Astrocyte (in vitro differentiated cells and primary cell): ENCODE data around the gene RALGAPA1. TPM values are rescaled to one million over a fixed set of nuclear protein-coding genes. Genes with fewer than 3 reads are reported as not detected.

Source experiments
- DNase-seq: peaks from one replicate; pipeline ENCODE4 v3.0.0-alpha.2; 2010; ENCODE audit warnings: low read depth
- FAIRE-seq: peaks from 2 replicates; lab custom pipeline; 2011; peaks lifted over from hg19 to GRCh38; lab: Jason Lieb, UNC
- H2AFZ ChIP-seq: 2 replicates; pipeline ENCODE4 v1.6.0; 2012; ENCODE audit warnings: low read depth, low read length, inconsistent platforms
- H3K27ac ChIP-seq: 2 replicates; pipeline ENCODE4 v1.5.1; 2011; ENCODE audit warnings: low read depth, low read length, inconsistent platforms
- H3K27me3 ChIP-seq: 2 replicates; pipeline ENCODE4 v1.6.0; 2011; ENCODE audit warnings: low read length, inconsistent platforms; ENCODE audit not compliant: insufficient read depth
- H3K36me3 ChIP-seq: 2 replicates; pipeline ENCODE4 v1.5.1; 2011; ENCODE audit warnings: low read length, inconsistent platforms; ENCODE audit not compliant: insufficient read depth
- H3K4me1 ChIP-seq: 2 replicates; pipeline ENCODE4 v1.5.1; 2011; ENCODE audit warnings: low read length, inconsistent platforms; ENCODE audit not compliant: insufficient read depth
- H3K4me2 ChIP-seq: 2 replicates; pipeline ENCODE4 v1.6.0; 2012; ENCODE audit warnings: low read length, inconsistent platforms
- H3K4me3 ChIP-seq: 2 replicates; pipeline ENCODE4 v1.5.1; 2011; ENCODE audit warnings: low read depth, mild to moderate bottlenecking, low read length, inconsistent platforms; ENCODE audit not compliant: insufficient read depth
- H3K79me2 ChIP-seq: 2 replicates; pipeline ENCODE4 v1.6.0; 2012; ENCODE audit warnings: mild to moderate bottlenecking, low read length, inconsistent platforms; ENCODE audit not compliant: insufficient read depth
- H3K9ac ChIP-seq: 2 replicates; pipeline ENCODE4 v1.6.0; 2012; ENCODE audit warnings: mild to moderate bottlenecking, low read length, inconsistent platforms
- H3K9me3 ChIP-seq: 2 replicates; pipeline ENCODE4 v1.5.1; 2012; ENCODE audit warnings: low read depth, mild to moderate bottlenecking, low read length, inconsistent platforms; ENCODE audit not compliant: insufficient read depth
- H4K20me1 ChIP-seq: 2 replicates; pipeline ENCODE4 v1.6.0; 2012; ENCODE audit warnings: low read length, inconsistent platforms; ENCODE audit not compliant: insufficient read depth
- H3K27ac Mint-ChIP-seq: one replicate; pipeline ENCODE4 v1.8.0; 2021; ENCODE audit warnings: mild to moderate bottlenecking, mixed read lengths; ENCODE audit not compliant: unreplicated experiment
- H3K27me3 Mint-ChIP-seq: one replicate; pipeline ENCODE4 v1.8.0; 2021; ENCODE audit warnings: low read depth, mixed read lengths; ENCODE audit not compliant: unreplicated experiment
- H3K36me3 Mint-ChIP-seq: one replicate; pipeline ENCODE4 v1.8.0; 2021; ENCODE audit warnings: low read depth, mixed read lengths; ENCODE audit not compliant: unreplicated experiment
- H3K4me1 Mint-ChIP-seq: one replicate; pipeline ENCODE4 v1.8.0; 2021; ENCODE audit warnings: low read depth, mixed read lengths; ENCODE audit not compliant: unreplicated experiment
- H3K4me3 Mint-ChIP-seq: one replicate; pipeline ENCODE4 v1.8.0; 2021; ENCODE audit warnings: mild to moderate bottlenecking, moderate library complexity, mixed read lengths; ENCODE audit not compliant: unreplicated experiment
- H3K9me3 Mint-ChIP-seq: one replicate; pipeline ENCODE4 v1.8.0; 2021; ENCODE audit warnings: mild to moderate bottlenecking, mixed read lengths; ENCODE audit not compliant: unreplicated experiment
- EZH2 ChIP-seq: IDR thresholded peaks from 2 replicates; pipeline ENCODE4 v1.6.1; 2012; ENCODE audit warnings: mild to moderate bottlenecking, low read length, inconsistent platforms; ENCODE audit not compliant: insufficient read depth
- total RNA-seq: library from RNA; stranded (reverse); gene quantifications from 2 replicates; pipeline ENCODE4 v1.2.1, GENCODE V29; 2021
- TF ChIP-seq, protein P1 (sequence below): IDR thresholded peaks from 2 replicates; pipeline ENCODE4 v1.5.1; 2011; ENCODE audit warnings: low read depth, mild to moderate bottlenecking, inconsistent platforms, low read length, moderate library complexity; ENCODE audit not compliant: insufficient read depth

RALGAPA1 gene
- total RNA-seq, 1 donor from 2014 or later = 24.8 TPM

DNA sequence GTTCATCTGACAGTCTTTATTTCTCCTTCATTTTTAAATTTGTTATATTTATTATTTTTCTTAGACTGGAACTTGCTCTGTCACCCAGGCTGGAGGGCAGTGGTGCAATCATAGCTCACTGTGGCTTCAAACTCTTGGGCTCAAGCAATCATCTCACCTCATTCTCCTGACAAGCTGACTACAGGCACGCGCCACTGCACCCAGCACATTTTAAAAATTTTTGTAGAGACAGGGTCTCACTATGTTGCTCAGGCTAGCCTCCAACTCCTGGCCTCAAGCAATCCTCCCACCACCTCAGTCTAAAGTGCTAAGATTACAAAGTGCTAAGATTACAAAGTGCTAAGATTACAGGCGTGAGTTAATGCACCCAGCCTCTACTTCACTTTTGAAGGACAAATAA, 96.6 kb downstream of the RALGAPA1 start:
- no peak for TF ChIP-seq EZH2
- TF ChIP-seq, protein P1, sequence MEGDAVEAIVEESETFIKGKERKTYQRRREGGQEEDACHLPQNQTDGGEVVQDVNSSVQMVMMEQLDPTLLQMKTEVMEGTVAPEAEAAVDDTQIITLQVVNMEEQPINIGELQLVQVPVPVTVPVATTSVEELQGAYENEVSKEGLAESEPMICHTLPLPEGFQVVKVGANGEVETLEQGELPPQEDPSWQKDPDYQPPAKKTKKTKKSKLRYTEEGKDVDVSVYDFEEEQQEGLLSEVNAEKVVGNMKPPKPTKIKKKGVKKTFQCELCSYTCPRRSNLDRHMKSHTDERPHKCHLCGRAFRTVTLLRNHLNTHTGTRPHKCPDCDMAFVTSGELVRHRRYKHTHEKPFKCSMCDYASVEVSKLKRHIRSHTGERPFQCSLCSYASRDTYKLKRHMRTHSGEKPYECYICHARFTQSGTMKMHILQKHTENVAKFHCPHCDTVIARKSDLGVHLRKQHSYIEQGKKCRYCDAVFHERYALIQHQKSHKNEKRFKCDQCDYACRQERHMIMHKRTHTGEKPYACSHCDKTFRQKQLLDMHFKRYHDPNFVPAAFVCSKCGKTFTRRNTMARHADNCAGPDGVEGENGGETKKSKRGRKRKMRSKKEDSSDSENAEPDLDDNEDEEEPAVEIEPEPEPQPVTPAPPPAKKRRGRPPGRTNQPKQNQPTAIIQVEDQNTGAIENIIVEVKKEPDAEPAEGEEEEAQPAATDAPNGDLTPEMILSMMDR = no peak
- no peak overlapping the region for H3K9ac ChIP-seq
- no peaks in the 10 kb centered on the region for H3K27me3 ChIP-seq
- H3K4me3 Mint-ChIP-seq = no peak overlapping the region
- H2AFZ ChIP-seq = no peak overlapping the region
- peaks cover 1% of the 10 kb centered on the region for H3K36me3 Mint-ChIP-seq
- no peak overlapping the region for H3K4me3 ChIP-seq
- H3K36me3 ChIP-seq = peaks cover 4% of the 10 kb centered on the region
- no peaks in the 10 kb centered on the region for H4K20me1 ChIP-seq
- FAIRE-seq (no peak), DNase-seq (no peak)
- H3K27ac Mint-ChIP-seq = no peak overlapping the region
- no peaks in the 10 kb centered on the region for H3K27me3 Mint-ChIP-seq
- no peaks in the 10 kb centered on the region for H3K4me1 ChIP-seq
- no peaks in the 10 kb centered on the region for H3K9me3 ChIP-seq
- H3K4me2 ChIP-seq = no peak overlapping the region
- H3K79me2 ChIP-seq = no peaks in the 10 kb centered on the region
- H3K4me1 Mint-ChIP-seq = peaks cover 5% of the 10 kb centered on the region
- no peak overlapping the region for H3K27ac ChIP-seq
- H3K9me3 Mint-ChIP-seq = no peaks in the 10 kb centered on the region

- no peak overlapping the region for H3K9ac ChIP-seq
- Mint-ChIP-seq H3K4me1 (peaks cover 5% of the 10 kb centered on the region), H3K27me3 (no peaks in the 10 kb centered on the region), H3K36me3 (peaks cover 5% of the 10 kb centered on the region), H3K27ac (no peak overlapping the region), H3K4me3 (no peak overlapping the region), H3K9me3 (no peaks in the 10 kb centered on the region)
- FAIRE-seq = no peak
- no peaks in the 10 kb centered on the region for H4K20me1 ChIP-seq
- H3K4me1 ChIP-seq = no peaks in the 10 kb centered on the region
- no peak for DNase-seq
- no peaks in the 10 kb centered on the region for H3K79me2 ChIP-seq
- no peak for TF ChIP-seq EZH2
- H3K9me3 ChIP-seq = no peaks in the 10 kb centered on the region
- H3K27me3 ChIP-seq = no peaks in the 10 kb centered on the region
- H3K4me2 ChIP-seq = no peak overlapping the region
- H3K27ac ChIP-seq = no peak overlapping the region
- no peak overlapping the region for H3K4me3 ChIP-seq
- H3K36me3 ChIP-seq = no peaks in the 10 kb centered on the region
- no peak overlapping the region for H2AFZ ChIP-seq
These were observed 101.0 kb downstream of the RALGAPA1 start for GRCh38 chr14:35708062-35708461.

DNA sequence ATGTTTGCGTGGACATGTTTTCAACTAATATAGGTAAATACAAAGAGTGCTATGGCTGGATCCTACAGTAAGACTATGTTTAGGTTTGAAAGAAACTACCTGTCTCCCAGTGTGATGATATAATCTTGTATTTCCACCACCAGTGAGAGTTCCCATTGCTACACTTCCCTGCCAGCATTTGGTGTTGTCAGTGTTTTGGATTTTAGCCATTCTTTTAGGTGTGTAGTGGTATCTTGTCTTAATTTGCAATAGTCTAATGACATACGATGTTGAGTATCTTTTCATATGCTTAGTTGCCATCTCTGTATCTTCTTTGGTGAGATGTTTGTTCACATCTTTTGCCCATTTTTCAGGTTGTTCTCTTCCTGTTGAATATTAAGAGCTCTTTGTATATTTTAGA, 103.5 kb downstream of the RALGAPA1 start:
- DNase-seq = no peak
- no peak overlapping the region for H3K4me3 ChIP-seq
- H3K4me3 Mint-ChIP-seq = no peak overlapping the region
- H3K9me3 Mint-ChIP-seq = no peaks in the 10 kb centered on the region
- peaks cover 5% of the 10 kb centered on the region for H3K4me1 Mint-ChIP-seq
- H4K20me1 ChIP-seq = no peaks in the 10 kb centered on the region
- no peaks in the 10 kb centered on the region for H3K27me3 Mint-ChIP-seq
- H3K36me3 Mint-ChIP-seq = peaks cover 4% of the 10 kb centered on the region
- no peaks in the 10 kb centered on the region for H3K79me2 ChIP-seq
- H3K27ac Mint-ChIP-seq = no peak overlapping the region
- FAIRE-seq = no peak
- H3K4me1 ChIP-seq = no peaks in the 10 kb centered on the region
- H3K9me3 ChIP-seq = no peaks in the 10 kb centered on the region
- no peak for TF ChIP-seq EZH2
- TF ChIP-seq, protein P1 = no peak
- no peaks in the 10 kb centered on the region for H3K27me3 ChIP-seq
- H3K36me3 ChIP-seq = no peaks in the 10 kb centered on the region
- H3K9ac ChIP-seq = no peak overlapping the region
- no peak overlapping the region for H3K27ac ChIP-seq
- no peak overlapping the region for H2AFZ ChIP-seq
- no peak overlapping the region for H3K4me2 ChIP-seq
